Superior temporal gyrus (tissue), 1 donor: ENCODE results near the gene MINDY4.

Experiments used
- DNase-seq: peaks from one replicate; pipeline ENCODE4 v3.0.0-alpha.2; 2016; ENCODE audit errors: extremely low spot score

Gene MINDY4

GRCh38 chr7:30852744-30853288 lies 81.6 kb downstream of the MINDY4 start:
- no peak for DNase-seq

GRCh38 chr7:30853576-30853975 lies 82.4 kb downstream of the MINDY4 start:
- DNase-seq = no peak

- no peak for DNase-seq
Measured at GRCh38 chr7:30855936-30856335, 84.7 kb downstream of the MINDY4 start.

DNA sequence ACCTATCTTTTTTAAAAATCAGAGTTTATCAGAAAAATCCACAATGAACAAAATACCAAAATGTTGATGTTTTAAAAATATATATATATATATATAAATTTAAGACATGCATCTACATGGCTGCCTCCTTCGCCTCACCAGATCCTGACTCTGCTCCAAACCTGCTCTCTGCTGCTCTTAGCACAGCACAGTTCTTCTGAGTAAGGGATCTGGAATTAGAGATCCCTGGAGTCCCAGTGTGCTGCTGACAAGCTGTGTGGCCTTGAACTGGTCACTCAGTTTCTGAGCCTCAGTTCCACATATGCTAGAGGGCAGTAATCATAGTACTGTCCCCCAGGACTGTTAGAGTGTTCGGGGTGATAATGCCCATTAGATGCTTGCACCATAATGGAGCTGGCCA lies 87.4 kb downstream of the MINDY4 start:
- no peak for DNase-seq

- no peak for DNase-seq
Measured at GRCh38 chr7:30859202-30859939, 88.2 kb downstream of the MINDY4 start.

DNA sequence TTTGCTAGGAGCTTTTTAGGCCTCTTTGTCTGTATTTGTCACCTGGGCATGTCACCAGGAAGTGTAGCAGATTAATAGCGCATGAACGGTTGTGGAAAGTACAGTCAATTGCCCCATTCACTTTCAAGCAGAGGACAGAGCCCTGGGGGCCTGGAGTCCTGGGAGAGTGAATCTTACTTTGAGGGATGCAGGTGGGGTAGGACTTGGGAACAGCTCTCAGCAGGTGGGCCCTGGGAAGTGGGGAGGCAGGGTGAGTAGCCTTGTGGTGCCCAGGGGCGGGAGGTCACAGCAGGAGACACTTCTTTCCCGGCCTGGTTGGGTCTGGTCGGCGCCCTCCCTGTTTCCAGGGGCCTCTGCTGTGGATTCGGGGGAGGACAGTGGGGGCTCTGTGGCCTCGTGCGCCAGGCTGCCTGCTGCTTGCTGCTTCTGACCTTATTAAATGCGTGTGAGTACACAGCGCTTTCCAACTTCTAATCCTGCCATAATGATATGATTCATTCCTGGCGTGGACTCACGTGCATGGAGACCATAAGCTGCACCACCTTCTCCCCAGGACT lies 88.8 kb downstream of the MINDY4 start:
- no peak for DNase-seq

- DNase-seq = no peak
Measured at GRCh38 chr7:30861612-30862011, 90.4 kb downstream of the MINDY4 start.

GRCh38 chr7:30862995-30863705 lies 91.9 kb downstream of the MINDY4 start:
- DNase-seq = no peak

GRCh38 chr7:30863706-30864035 lies 92.5 kb downstream of the MINDY4 start:
- no peak for DNase-seq

- peak; percentile 16 for DNase-seq
Measured at GRCh38 chr7:30864101-30864500, 92.9 kb downstream of the MINDY4 start.

DNA sequence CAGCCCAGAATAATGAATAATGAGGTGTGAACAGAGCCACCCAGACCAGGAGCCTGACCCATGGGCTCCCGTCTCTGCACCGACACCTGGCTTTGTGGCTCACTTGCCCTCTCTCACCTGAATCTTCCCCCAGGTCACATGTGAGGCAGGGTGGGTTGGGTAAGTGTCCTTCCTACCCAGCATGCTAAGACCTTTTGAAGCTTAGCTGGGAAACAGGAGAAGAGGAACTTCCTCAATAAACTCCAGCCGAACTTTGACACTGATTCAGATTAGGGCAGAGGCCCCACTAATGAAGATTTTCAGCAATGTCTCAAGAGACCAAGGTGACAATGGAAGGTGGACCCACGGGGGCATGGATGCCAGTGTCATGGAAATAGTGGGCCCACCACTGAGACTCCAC lies 93.9 kb downstream of the MINDY4 start:
- DNase-seq = no peak

DNA sequence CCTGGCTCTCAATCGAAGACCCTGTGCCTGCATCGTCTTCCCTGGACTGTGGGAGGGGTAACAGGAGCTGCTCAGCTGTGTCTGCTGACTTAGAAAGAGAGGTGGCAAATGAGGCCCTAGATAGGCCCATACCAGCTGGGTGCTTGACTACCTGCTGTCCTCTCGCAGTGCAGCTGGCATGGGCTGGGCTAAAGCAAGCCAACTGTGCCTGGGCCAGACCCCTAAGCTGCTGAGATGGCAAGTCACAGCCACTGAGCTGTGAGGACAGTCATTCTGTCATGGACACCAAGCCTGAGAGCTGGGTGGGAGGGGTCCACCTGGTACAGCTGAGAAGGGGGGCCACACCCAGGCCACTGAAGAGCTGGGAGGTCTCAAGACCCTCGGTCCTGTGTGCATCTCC lies 94.6 kb downstream of the MINDY4 start:
- DNase-seq = no peak

- no peak for DNase-seq
Measured at GRCh38 chr7:30866939-30867338, 95.7 kb downstream of the MINDY4 start.

DNA sequence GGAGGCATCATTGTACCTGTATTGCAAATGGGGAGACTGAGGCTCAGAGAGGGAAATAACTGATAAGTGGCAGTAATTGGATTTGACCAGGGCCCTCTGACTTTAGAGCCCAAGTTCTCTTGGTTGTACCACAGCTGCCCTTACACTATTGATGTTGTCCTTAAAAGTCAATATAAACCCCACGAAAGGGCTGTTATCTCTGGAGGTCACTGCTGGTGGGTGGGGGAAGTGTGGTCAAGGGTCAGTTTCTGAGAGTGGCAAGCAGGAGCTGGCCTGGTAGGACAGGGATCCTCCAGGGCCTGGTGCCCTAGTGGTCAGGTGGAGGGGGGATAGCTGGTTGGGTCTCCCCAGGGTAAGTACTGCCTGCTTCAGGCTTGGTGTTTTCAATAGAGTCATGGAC lies 96.3 kb downstream of the MINDY4 start:
- DNase-seq = no peak

DNA sequence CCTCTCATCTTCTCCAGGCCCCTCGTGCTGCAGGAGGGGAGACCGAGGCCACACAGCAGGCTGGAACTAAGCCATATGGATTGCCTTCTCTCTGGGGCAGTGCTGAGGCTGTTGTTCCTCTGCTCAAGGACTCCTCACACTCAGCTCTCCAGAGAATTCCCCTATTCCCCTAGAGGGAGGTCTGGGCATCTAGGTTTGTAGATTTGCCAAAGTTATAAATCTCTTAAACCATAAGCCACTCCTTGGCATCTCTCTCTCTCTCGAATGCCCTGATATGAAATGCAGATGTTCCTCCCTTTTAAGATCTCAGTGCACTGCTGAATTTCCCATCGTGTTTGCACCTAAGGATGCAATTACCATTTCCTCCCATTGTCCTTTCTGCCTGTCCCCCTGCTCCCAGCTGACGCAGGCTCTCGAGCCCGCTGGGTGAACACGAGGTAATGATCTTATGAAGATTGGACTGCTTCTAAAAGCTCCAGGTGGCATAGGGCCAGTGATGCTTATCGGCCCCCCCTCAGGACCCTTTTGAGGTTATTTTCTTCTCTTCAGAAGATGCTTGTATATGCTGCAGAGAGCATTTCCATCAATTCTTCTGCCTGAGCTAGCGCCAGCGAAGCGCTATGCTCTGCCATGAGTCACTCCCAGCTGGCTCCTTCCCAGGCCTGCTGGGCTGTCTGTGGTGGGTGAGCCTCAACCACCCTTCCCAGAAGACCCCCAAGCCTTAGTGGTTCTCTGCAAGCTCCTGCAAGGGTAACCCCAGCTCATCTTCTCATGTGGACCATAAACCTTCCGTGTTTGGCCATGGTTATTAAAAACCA lies 98.8 kb downstream of the MINDY4 start:
- DNase-seq = peak; percentile 38

GRCh38 chr7:30870821-30871518 lies 99.8 kb downstream of the MINDY4 start:
- no peak for DNase-seq

GRCh38 chr7:30871655-30872054 lies 100.4 kb downstream of the MINDY4 start:
- DNase-seq = no peak

- DNase-seq = no peak
Measured at GRCh38 chr7:30873207-30873606, 102.0 kb downstream of the MINDY4 start.

GRCh38 chr7:30873656-30874055 lies 102.4 kb downstream of the MINDY4 start:
- DNase-seq = no peak

- no peak for DNase-seq
Measured at GRCh38 chr7:30874656-30875302, 103.6 kb downstream of the MINDY4 start.
